GM19452 (cell line): Measurements from ENCODE around the gene PRELP.

ENCODE experiments used
- ATAC-seq: cut with Tn5 transposase; IDR thresholded peaks from one replicate; pipeline ENCODE4 v1.9.1; 2021; ENCODE audit not compliant: unreplicated experiment

The PRELP gene

GRCh38 chr1:203476216-203476814 lies 709 bp downstream of the PRELP start:
- no peak for ATAC-seq

DNA sequence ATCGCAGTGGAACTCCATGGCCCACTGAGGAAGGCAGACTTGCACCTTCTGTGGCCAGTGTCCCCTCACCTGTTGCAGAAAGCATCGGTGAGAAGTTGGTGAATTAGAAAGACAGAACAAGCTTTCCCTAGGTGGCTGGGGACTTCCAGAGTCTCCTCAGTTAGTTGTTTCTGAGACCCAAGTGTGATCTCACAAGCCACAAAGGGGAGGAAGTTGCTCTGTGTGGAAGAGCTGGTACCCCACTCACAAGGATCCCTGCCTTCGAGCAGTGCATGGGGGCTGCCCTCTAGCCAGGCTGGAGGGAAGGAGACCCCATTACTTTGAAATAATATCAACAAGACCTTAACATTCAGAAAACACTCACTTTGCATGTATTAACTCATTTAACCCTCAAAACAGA lies 2.1 kb downstream of the PRELP start:
- ATAC-seq, result no peak

DNA sequence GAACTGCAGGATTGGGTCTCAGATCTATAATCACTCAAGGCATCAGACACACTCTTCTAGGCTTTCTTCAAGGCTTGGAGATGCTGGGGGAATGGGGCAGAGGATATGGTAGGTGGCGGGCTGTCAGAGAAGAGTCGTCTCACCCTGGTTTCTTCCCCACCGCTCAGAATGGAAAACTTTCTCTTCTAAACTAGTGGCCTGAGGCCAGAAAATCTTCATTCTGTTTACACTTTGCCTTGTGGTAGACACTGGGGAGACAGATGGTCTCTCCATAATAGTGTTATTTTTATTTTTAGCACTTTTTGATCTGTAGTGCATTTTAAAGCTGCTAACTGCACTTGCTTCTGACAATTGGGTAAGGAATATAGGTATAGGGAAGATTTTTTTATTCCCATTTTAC lies 2.6 kb downstream of the PRELP start:
- no peak for ATAC-seq

GRCh38 chr1:203478986-203479385 lies 3.4 kb downstream of the PRELP start:
- no peak for ATAC-seq

DNA sequence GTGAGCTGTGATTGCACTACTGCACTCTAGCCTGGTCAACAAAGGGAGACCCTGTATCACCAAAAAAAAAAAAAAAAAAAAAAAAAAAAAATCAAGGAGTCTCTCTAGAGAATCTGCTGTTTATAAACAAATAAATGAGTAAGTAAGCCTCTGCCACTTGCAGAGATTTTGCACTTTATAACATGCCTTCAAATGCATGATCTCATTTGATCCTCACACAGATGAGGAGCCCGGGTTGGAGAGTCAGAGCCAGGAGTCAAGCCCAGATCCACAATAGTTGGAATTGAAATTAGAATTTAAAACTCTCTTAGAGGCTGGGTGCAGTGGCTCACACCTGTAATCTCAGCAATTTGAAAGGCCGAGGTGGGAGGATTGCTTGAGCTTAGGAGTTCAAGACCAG lies 4.0 kb downstream of the PRELP start:
- ATAC-seq, result no peak

DNA sequence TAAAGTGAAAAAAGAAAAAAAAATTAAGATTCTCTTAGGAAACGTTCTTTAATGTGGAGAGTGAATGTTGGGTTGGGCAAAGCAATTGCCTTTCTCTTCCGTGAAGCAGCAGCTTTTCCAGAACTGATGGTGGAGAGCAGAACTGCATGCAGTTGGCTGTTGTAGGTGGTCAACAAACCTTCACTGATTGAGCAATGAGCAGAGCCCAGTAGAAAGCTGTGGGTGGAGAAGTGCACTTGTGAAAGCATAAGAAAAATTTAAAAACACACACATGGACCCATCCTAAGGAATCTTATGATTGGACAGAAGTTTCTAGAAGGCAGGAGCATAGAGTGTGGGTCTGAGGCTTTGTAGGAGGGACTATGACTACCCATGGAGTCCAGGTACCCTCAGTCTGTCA lies 4.5 kb downstream of the PRELP start:
- no peak for ATAC-seq

GRCh38 chr1:203480525-203481084 lies 5.0 kb downstream of the PRELP start:
- ATAC-seq, result no peak

- ATAC-seq, result no peak
These were observed 5.6 kb downstream of the PRELP start for GRCh38 chr1:203481196-203481595.

DNA sequence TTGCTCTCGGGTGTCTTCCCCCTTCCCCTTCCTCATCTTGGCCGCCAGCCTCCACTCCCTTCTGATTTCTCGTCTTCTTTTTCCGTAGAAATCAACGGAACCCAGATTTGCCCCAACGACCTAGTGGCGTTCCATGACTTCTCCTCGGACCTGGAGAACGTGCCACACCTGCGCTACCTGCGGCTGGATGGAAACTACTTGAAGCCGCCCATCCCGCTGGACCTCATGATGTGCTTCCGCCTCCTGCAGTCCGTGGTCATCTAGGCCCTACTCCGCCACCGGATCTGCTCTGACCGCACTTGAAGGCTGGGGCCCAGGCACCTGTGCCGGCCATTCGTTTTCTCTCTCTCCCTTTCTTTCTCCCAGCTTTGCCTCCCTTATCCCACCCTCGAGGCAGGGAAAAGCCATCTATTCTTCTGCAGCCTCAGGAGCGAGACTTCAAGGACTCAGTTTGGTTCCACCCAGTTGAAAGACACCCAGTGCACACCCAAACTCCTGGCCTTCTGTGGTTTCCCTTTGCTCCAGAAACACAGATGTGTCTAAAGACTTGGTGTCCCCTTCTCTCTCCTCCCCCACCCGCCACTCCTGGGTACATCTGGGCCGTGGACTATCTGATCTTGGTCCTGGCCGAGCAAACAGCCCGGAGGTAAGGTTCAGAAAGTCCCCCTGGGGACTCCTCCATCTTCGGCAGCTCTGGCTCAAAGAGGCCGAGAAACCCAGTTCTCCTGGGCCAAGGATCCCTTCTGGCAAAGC lies 11.2 kb downstream of the PRELP start:
- ATAC-seq, result no peak

GRCh38 chr1:203488539-203488938 lies 12.9 kb downstream of the PRELP start:
- ATAC-seq, result no peak

DNA sequence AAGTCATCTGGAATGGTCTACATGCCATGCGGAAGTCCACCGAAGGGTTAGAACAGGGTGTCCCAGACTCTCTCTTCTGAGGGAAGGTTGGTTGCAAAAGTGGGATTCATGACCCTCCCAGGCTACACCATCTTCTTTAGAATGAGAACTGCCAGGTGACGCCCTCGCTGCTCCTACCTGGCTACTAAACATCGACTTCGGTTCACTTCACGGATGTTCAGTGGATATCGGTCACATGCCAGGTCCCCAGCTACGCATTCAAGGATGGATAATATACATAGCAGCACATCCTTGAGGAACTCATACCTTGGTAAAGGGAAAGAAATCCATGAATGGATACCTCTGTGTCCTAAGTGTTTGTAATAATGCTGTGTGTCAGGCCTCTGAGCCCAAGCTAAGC lies 15.0 kb downstream of the PRELP start:
- no peak for ATAC-seq

DNA sequence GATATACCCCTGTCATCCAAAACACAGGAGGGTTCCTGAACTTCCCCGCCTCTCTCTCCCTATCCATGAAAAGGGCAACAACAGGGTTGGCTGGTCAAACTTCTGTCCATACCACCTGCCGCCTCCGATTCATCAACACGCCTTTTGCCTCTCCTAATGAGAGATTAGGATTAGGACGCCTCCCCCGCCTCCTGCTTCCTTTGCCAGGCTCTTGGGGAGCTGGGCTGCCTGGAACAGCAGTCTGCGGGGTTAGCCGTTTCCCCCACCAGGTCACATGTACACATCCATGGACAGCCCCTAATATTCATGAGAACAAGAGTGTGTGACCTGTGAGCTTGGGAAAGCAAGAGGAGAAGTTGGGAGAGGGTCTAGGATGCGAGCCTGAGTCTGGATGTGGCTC lies 16.1 kb downstream of the PRELP start:
- no peak for ATAC-seq

- ATAC-seq, result no peak
These were observed 16.6 kb downstream of the PRELP start for GRCh38 chr1:203492082-203492747.

DNA sequence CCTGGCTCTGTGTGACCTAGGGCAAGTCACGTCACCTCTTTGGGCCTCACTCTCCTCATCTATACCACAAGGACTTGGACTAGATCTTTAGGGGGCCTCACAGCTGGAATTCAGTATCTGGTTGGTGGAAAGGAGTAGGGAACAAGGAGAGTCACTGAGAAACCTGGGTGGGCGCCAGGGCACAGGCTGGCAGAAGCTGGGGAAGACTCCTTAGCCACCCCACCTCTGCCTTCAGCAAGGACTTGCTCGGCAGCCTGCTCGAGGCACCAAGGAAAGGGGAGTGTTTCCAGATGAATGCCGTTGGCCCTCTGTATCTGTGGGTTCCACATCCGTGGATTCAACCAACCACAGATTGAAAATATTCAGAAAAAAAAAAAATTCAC lies 17.1 kb downstream of the PRELP start:
- ATAC-seq, result no peak

GRCh38 chr1:203493901-203494300 lies 18.3 kb downstream of the PRELP start, which contains the start of gene OPTC:
TSS of gene OPTC (plus strand) at chr1:203494153. CDS start at chr1:203496006, 1,853 bp downstream.
- no peak for ATAC-seq

DNA sequence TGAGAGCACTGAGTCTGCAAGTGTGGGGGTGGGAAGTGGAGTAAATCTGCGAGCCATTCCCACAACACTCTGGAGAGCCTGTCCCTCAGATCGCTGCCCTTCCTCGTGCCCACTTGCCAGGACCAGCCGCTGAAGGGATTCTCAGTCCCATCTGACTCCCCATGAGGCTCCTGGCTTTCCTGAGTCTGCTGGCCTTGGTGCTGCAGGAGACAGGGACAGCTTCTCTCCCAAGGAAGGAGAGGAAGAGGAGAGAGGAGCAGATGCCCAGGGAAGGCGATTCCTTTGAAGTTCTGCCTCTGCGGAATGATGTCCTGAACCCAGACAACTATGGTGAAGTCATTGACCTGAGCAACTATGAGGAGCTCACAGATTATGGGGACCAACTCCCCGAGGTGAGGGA lies 20.2 kb downstream of the PRELP start:
- ATAC-seq, result no peak

GRCh38 chr1:203497269-203497777 lies 21.7 kb downstream of the PRELP start:
- ATAC-seq, result no peak

GRCh38 chr1:203499643-203500278 lies 24.2 kb downstream of the PRELP start:
- ATAC-seq, result no peak

DNA sequence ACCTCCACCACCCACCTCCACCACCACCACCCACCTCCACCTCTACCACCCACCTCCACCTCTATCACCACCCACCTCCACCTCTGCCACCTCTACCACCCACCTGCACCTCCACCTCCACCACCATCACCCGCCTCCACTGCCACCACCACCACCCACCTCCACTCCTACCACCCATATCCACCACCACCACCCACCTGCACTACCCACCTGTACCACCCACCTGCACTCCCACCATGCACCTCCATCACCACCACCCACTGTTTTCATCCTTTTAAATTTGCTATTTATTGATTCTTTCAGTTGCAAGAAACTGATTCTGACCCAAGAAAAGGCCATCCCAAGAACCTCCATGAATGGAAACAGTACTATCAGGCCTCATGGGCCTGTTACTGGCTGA lies 24.7 kb downstream of the PRELP start:
- ATAC-seq, result no peak

- no peak for ATAC-seq
These were observed 28.2 kb downstream of the PRELP start for GRCh38 chr1:203503836-203504235.
